GM12878 (cell line): Measurements from ENCODE around the gene CCM2. TPM values are rescaled to one million over a fixed set of nuclear protein-coding genes. Genes with fewer than 3 reads are reported as not detected.
A peak's percentile ranks its signal among the peaks of the same experiment; 100 is the strongest.

Experiments
- ATAC-seq: fragments of 200-7000 bp; cut with Tn5 transposase; 3 replicates; pipeline ENCODE4 v1.9.1; 2020; ENCODE audit warnings: mild to moderate bottlenecking, moderate library complexity
- BruUV-seq: library from RNA; stranded (reverse); fragments of 400-500 nt; replicated peaks from 2 replicates; lab custom pipeline; 2021; lab: Mats Ljungman, UMichigan
- CTCF ChIA-PET: fragments of 300-600 bp; sonication (Branson Sonifier 250); formaldehyde crosslinking; extraction: SDS; loops from one replicate; lab custom pipeline; 2021; ENCODE audit warnings: inconsistent platforms; lab: Yijun Ruan, JAX
- POLR2A ChIA-PET: fragments of 350-600 bp; formaldehyde crosslinking; extraction: SDS; loops from one replicate; lab custom pipeline; 2021; ENCODE audit warnings: inconsistent platforms; lab: Charles Lee
- RAD21 ChIA-PET: fragments of 300-600 bp; sonication (Branson Sonifier 250); formaldehyde crosslinking; loops from one replicate; lab custom pipeline; 2023; ENCODE audit warnings: antibody characterized with exemption; ENCODE audit not compliant: unreplicated experiment; lab: Charles Lee
- SMC1A ChIA-PET: fragments of 300-600 bp; sonication (Branson Sonifier 250); formaldehyde crosslinking; loops from one replicate; lab custom pipeline; 2023; ENCODE audit not compliant: unreplicated experiment, uncharacterized antibody; lab: Charles Lee
- DNase-seq: peaks from one replicate; pipeline ENCODE4 v3.0.0-alpha.2; 2011; ENCODE audit warnings: low read depth, low spot score
- FAIRE-seq: peaks from 3 replicates; lab custom pipeline; 2011; peaks lifted over from hg19 to GRCh38; lab: Jason Lieb, UNC
- H2AFZ ChIP-seq: 2 replicates; pipeline ENCODE4 v1.6.0; 2011; ENCODE audit warnings: low read depth, low read length, control low read depth; ENCODE audit not compliant: control insufficient read depth
- H3K27ac ChIP-seq: 2 replicates; pipeline ENCODE4 v1.5.1; 2011; ENCODE audit warnings: control low read depth; ENCODE audit not compliant: control insufficient read depth, insufficient read depth
- H3K27me3 ChIP-seq, 2 experiments: replicated peaks in 1 of 2; 2 replicates each; pipeline versions ENCODE4 v1.6.0 to v1.6.1; 2011; ENCODE audit warnings: low read length in 1 of 2; ENCODE audit not compliant: control insufficient read depth in 2 of 2, insufficient read depth in 2 of 2
- H3K36me3 ChIP-seq, 2 experiments: 2 replicates each; pipeline ENCODE4 v1.5.1; 2011; ENCODE audit warnings: low read length in 1 of 2; ENCODE audit not compliant: control insufficient read depth in 2 of 2, insufficient read depth in 2 of 2
- H3K4me1 ChIP-seq: 2 replicates; pipeline ENCODE4 v1.6.1; 2011; ENCODE audit warnings: mild to moderate bottlenecking, low read length, moderate library complexity, mixed read lengths; ENCODE audit not compliant: control insufficient read depth, insufficient read depth
- H3K4me2 ChIP-seq: 2 replicates; pipeline ENCODE4 v1.6.0; 2011; ENCODE audit warnings: control low read depth; ENCODE audit not compliant: control insufficient read depth, insufficient read depth
- H3K4me3 ChIP-seq: fragments of 200-600 bp; sonication (generic); 2 replicates; pipeline ENCODE4 v1.5.1; 2016
- H3K79me2 ChIP-seq: 2 replicates; pipeline ENCODE4 v1.6.0; 2011; ENCODE audit warnings: low read length; ENCODE audit not compliant: control insufficient read depth, insufficient read depth
- H3K9ac ChIP-seq: 2 replicates; pipeline ENCODE4 v1.8.0; 2011; ENCODE audit warnings: low read length, control low read depth, mixed read lengths; ENCODE audit not compliant: control insufficient read depth, insufficient read depth
- H3K9me3 ChIP-seq: replicated peaks from 3 replicates; pipeline ENCODE4 v1.5.1; 2011; ENCODE audit warnings: mild to moderate bottlenecking, low read length; ENCODE audit not compliant: control insufficient read depth, insufficient read depth
- H4K20me1 ChIP-seq: 2 replicates; pipeline ENCODE4 v1.6.0; 2011; ENCODE audit not compliant: control insufficient read depth, insufficient read depth
- ASH2L ChIP-seq: fragments of 300-600, 200-600 bp; sonication (generic); IDR thresholded peaks from 2 replicates; pipeline ENCODE4 v1.6.1; 2017; ENCODE audit warnings: low read depth, mild to moderate bottlenecking, borderline replicate concordance
- BHLHE40 ChIP-seq, 2 experiments: fragments of 450-650 bp in 1 of 2; IDR thresholded peaks; 2 replicates each; pipeline ENCODE4 v1.6.1; 2011 to 2017; ENCODE audit warnings: low read depth in 2 of 2, borderline replicate concordance in 1 of 2, improper control_type of control experiment in 1 of 2, low read length in 1 of 2, mild to moderate bottlenecking in 1 of 2
- BMI1 ChIP-seq: fragments of 450-650 bp; IDR thresholded peaks from 2 replicates; pipeline ENCODE4 v1.6.1; 2016; ENCODE audit warnings: mild to moderate bottlenecking, moderate library complexity, borderline replicate concordance
- GABPA ChIP-seq: IDR thresholded peaks from 2 replicates; pipeline ENCODE4 v1.6.1; 2014; ENCODE audit warnings: antibody characterized with exemption, low read depth, mild to moderate bottlenecking, inconsistent platforms
- MEF2A ChIP-seq: IDR thresholded peaks from 2 replicates; pipeline ENCODE4 v1.6.1; 2011; ENCODE audit warnings: low read depth, mild to moderate bottlenecking, low read length, moderate library complexity; ENCODE audit not compliant: insufficient read depth
- NFYB ChIP-seq: IDR thresholded peaks from 2 replicates; pipeline ENCODE4 v1.6.1; 2011; ENCODE audit warnings: low read depth, mild to moderate bottlenecking, low read length, improper control_type of control experiment, moderate library complexity; ENCODE audit not compliant: insufficient read depth
- POLR2A ChIP-seq: IDR thresholded peaks from 2 replicates; pipeline ENCODE4 v1.6.1; 2011; ENCODE audit warnings: low read depth, mild to moderate bottlenecking, low read length
- SRF ChIP-seq, 2 experiments: IDR thresholded peaks; 2 replicates each; pipeline ENCODE4 v1.6.1; 2011; ENCODE audit warnings: low read depth in 2 of 2, low read length in 2 of 2, mild to moderate bottlenecking in 1 of 2, moderate library complexity in 1 of 2
- ZNF592 ChIP-seq: fragments of 450-650 bp; IDR thresholded peaks from 2 replicates; pipeline ENCODE4 v1.6.1; 2017; ENCODE audit warnings: mild to moderate bottlenecking, moderate library complexity
- ZNF687 ChIP-seq: fragments of 450-650 bp; IDR thresholded peaks from 2 replicates; pipeline ENCODE4 v1.6.1; 2017; ENCODE audit warnings: mild to moderate bottlenecking, moderate library complexity
- WGBS: methylation state at CpG from one replicate; pipeline ENCODE4 v1.1.6; 2016; ENCODE audit warnings: low lambda C conversion rate; ENCODE audit not compliant: insufficient replicate concordance, insufficient coverage; ENCODE audit errors: missing lambda C conversion rate; 5-methylcytosine and 5-hydroxymethylcytosine counted together
- in situ Hi-C: fragments of 300-500 bp; cut with MboI; formaldehyde crosslinking; loops from 9 replicates; pipeline ENCODE4 v1.14.3; 2018; ENCODE audit warnings: mixed read lengths
- intact Hi-C: fragments of 100-400 bp; cut with micrococcal nuclease; formaldehyde crosslinking; loops from one replicate; pipeline ENCODE4 v1.14.2; 2022; ENCODE audit not compliant: unreplicated experiment
- polyA plus RNA-seq, 11 experiments: library from polyadenylated mRNA; depleted of rRNA in 4 of 11; unstranded in 6 of 11; stranded (reverse) in 5 of 11; fragments of >200 nt; fragmentation: Nextera tagmentation in 4 of 11; fragmentation: Illumina TruSeq in 1 of 11; extraction: Ambion mirVana in 4 of 11; extraction: Trizol in 1 of 11; gene quantifications; 1 replicate in 1 of 11; 2 replicates in 10 of 11; pipeline versions ENCODE4 v1.2.1 to v1.2.3, GENCODE V29; 2011 to 2016; ENCODE audit warnings: inconsistent platforms in 2 of 11, missing spikeins in 2 of 11, low read depth in 1 of 11
- total RNA-seq, 4 experiments: library from RNA; depleted of rRNA in 3 of 4; stranded (reverse); fragments of >200 nt in 3 of 4; fragmentation: Illumina TruSeq in 1 of 4; extraction: Trizol in 1 of 4; gene quantifications; 2 replicates each; pipeline versions ENCODE4 v1.2.1 to v1.2.3, GENCODE V29; 2013 to 2021

The CCM2 gene
- total and polyA plus RNA-seq, 10 of the 15 experiments (the other 5 are each of a cell fraction or from before 2014, with no cell fraction given) = 1.00 to 82.3 (median 48.7) TPM

- Histone ChIP-seq H3K4me3 (no peak overlapping the region), H2AFZ (no peak overlapping the region), H3K4me2 (no peak overlapping the region), H3K36me3 (peaks cover 6 to 18% of the 10 kb centered on the region in 2 experiments), H3K9ac (no peak overlapping the region), H3K27ac (no peak overlapping the region), H3K9me3 (no peaks in the 10 kb centered on the region), H3K79me2 (no peaks in the 10 kb centered on the region), H3K27me3 (no peaks in the 10 kb centered on the region), H3K4me1 (peaks cover 15% of the 10 kb centered on the region), H4K20me1 (peaks cover 4% of the 10 kb centered on the region)
- RAD21 ChIA-PET = no interaction called here
- intact Hi-C loops (no loop called here), in situ Hi-C loops (no loop called here)
- FAIRE-seq = no peak
- ATAC-seq = peak; percentile 7
- BruUV-seq = no TSS peak
- 98% methylated on average over 12 of the region's 16 CpGs for WGBS
- CTCF ChIA-PET = interaction anchor here (1.4 kb wide), 1 partner anchor 174 kb away, joined by 5 read pairs; no protein-coding TSS in a partner anchor
- POLR2A ChIA-PET = interaction anchor here (0.7 to 1.6 kb wide), 2 partner anchors 11 to 64 kb away, joined by 3 to 5 read pairs; no protein-coding TSS in a partner anchor
- DNase-seq = no peak
- SMC1A ChIA-PET = no interaction called here
- TF ChIP-seq GABPA = no peak
- TF ChIP-seq BMI1 = no peak
- peak; percentile 70; the same call in 1 of the 2 replicates for TF ChIP-seq POLR2A
- no peak for TF ChIP-seq ZNF592
- TF ChIP-seq ASH2L = no peak
- TF ChIP-seq NFYB = no peak
- no peak for TF ChIP-seq ZNF687
- no peak for TF ChIP-seq SRF (IDR thresholded peaks at IDR 0.05; ENCODE audit: low read depth in 2 of 2, low read length in 2 of 2)
- no peak for TF ChIP-seq MEF2A
- no peak for TF ChIP-seq BHLHE40 (IDR thresholded peaks at IDR 0.05; ENCODE audit: borderline replicate concordance in 1 of 2, low read depth in 2 of 2, low read length in 1 of 2)
Measured at GRCh38 chr7:44961844-44962482, 38.0 kb upstream of the CCM2 start.
